ENCODE measurements around the gene SCFD1. TPM values are rescaled to one million over a fixed set of nuclear protein-coding genes. Genes with fewer than 3 reads are reported as not detected.

Gene SCFD1
- total RNA-seq, 6 experiments from 2014 or later = 26.5 to 44.6 (median 34.8) TPM

DNA sequence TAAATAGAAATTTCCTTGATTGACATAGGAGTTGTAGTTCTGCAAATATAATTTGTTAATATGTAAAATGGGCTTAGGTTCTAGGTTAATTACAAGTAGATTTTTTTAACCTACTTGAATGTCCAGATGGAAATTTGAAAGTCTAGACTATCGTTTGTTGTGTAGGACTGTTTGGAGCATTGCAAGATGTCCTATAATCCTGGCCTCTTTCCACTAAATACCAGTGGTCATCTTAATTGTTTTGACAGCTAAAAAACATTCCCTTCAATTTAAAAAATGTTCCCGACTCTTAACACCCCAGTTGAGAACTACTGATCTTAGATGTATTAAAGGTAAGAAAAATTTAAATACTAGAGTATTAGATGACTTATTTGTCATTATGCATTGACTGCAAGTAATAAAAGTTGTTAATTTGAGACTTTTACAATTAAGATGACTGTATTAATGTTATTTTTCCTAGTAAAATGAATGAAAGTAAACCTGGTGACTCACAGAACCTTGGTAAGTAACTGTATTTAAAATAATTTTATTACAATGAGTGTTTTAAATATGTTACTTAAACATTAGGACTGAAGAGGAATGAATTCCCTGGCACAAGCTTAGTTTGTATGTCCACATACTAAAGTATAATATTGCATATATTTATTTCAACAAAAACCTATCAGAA lies 41.4 kb upstream of the SCFD1 start:
- H3K9me3 ChIP-seq = no peaks in the 10 kb centered on the region
- no peak for DNase-seq
- H3K27me3 ChIP-seq = no peaks in the 10 kb centered on the region
- intact Hi-C loops (cut with DNase I) = no loop called here
- TF ChIP-seq CTCF (IDR thresholded peaks at IDR 0.05) = no peak
- TF ChIP-seq POLR2A (IDR thresholded peaks at IDR 0.05) = no peak
- WGBS (ENCODE audit: insufficient coverage, low coverage, low lambda C conversion rate, missing lambda C conversion rate) = 89% methylated on average over 2 of the region's 2 CpGs
- H3K27ac ChIP-seq = no peak overlapping the region
- no peak overlapping the region for H3K4me3 ChIP-seq
- no peaks in the 10 kb centered on the region for H3K36me3 ChIP-seq
- H3K4me1 ChIP-seq = no peaks in the 10 kb centered on the region
- no peak for ATAC-seq

GRCh38 chr14:30581283-30581625 lies 40.9 kb upstream of the SCFD1 start:
- intact Hi-C loops (cut with DNase I) = no loop called here
- ATAC-seq (no peak), DNase-seq (no peak)
- H3K36me3 ChIP-seq = no peaks in the 10 kb centered on the region
- WGBS (ENCODE audit: insufficient coverage, low coverage, low lambda C conversion rate, missing lambda C conversion rate) = 84% methylated on average over 6 of the region's 7 CpGs
- H3K4me1 ChIP-seq = no peaks in the 10 kb centered on the region
- TF ChIP-seq POLR2A (IDR thresholded peaks at IDR 0.05) (no peak), CTCF (IDR thresholded peaks at IDR 0.05) (no peak)
- H3K27ac ChIP-seq = no peak overlapping the region
- H3K4me3 ChIP-seq = no peak overlapping the region
- no peaks in the 10 kb centered on the region for H3K9me3 ChIP-seq
- H3K27me3 ChIP-seq = no peaks in the 10 kb centered on the region

DNA sequence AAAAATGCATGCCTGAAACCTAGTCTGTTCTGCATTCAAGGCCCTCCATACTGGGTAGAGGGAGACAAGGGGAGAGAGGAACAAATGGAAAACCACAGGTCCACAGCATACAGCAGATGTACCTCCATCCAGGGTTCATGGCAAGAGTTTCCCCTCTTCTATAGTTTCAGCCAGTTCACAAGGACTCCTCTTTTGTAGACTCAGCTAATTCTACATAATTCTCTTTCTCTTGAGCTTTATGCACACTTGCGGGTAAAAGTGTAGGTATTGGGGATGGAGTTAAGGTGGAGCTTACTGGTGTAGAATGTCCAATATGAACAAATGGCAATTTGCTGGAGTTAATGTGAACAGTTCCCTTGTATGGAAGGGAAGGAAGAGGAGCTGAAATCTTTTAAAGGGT lies 39.7 kb upstream of the SCFD1 start:
- H3K4me3 ChIP-seq = no peak overlapping the region
- ATAC-seq = no peak
- H3K9me3 ChIP-seq = no peaks in the 10 kb centered on the region
- no peak for DNase-seq
- 100% methylated on average over 1 of the region's 1 CpG for WGBS (ENCODE audit: insufficient coverage, low coverage, low lambda C conversion rate, missing lambda C conversion rate)
- no peaks in the 10 kb centered on the region for H3K36me3 ChIP-seq
- no peak overlapping the region for H3K27ac ChIP-seq
- no peaks in the 10 kb centered on the region for H3K27me3 ChIP-seq
- no peak for TF ChIP-seq CTCF (IDR thresholded peaks at IDR 0.05)
- intact Hi-C loops (cut with DNase I) = no loop called here
- H3K4me1 ChIP-seq = no peaks in the 10 kb centered on the region

GRCh38 chr14:30584058-30584630 lies 38.0 kb upstream of the SCFD1 start:
- Histone ChIP-seq H3K27me3 (no peaks in the 10 kb centered on the region), H3K36me3 (no peaks in the 10 kb centered on the region), H3K4me1 (no peaks in the 10 kb centered on the region), H3K4me3 (no peak overlapping the region), H3K27ac (no peak overlapping the region), H3K9me3 (no peaks in the 10 kb centered on the region)
- TF ChIP-seq CTCF (IDR thresholded peaks at IDR 0.05) = no peak
- TF ChIP-seq POLR2A (IDR thresholded peaks at IDR 0.05) = no peak
- ATAC-seq (no peak), DNase-seq (no peak)
- intact Hi-C loops (cut with DNase I) = no loop called here

GRCh38 chr14:30585204-30585603 lies 36.9 kb upstream of the SCFD1 start:
- no peaks in the 10 kb centered on the region for H3K36me3 ChIP-seq
- DNase-seq (no peak), ATAC-seq (no peak)
- H3K4me3 ChIP-seq = no peak overlapping the region
- TF ChIP-seq POLR2A (IDR thresholded peaks at IDR 0.05) (no peak), CTCF (IDR thresholded peaks at IDR 0.05) (no peak)
- H3K27me3 ChIP-seq = no peaks in the 10 kb centered on the region
- no peak overlapping the region for H3K27ac ChIP-seq
- intact Hi-C loops (cut with DNase I) = no loop called here
- H3K9me3 ChIP-seq = no peaks in the 10 kb centered on the region
- H3K4me1 ChIP-seq = no peaks in the 10 kb centered on the region

Measured in right lobe of liver (tissue), 6 donors.